Pancreas (tissue), 10 donors: ENCODE data around the gene C1QTNF12. TPM values are rescaled to one million over a fixed set of nuclear protein-coding genes. Genes with fewer than 3 reads are reported as not detected.

Experiments used
- ATAC-seq, 4 donors: fragments of 200-7000 bp; cut with Tn5 transposase; one replicate each; pipeline versions ENCODE4 v1.8.0 to v1.9.1; 2020; ENCODE audit warnings: mild to moderate bottlenecking in 4 of 4, moderate library complexity in 4 of 4
- DNase-seq, 6 donors: peaks; one replicate each; pipeline ENCODE4 v3.0.0-alpha.2; 2020
- FAIRE-seq: peaks from 2 replicates; lab custom pipeline; 2012; peaks lifted over from hg19 to GRCh38; lab: Jason Lieb, UNC
- H3K27ac ChIP-seq, 4 donors: fragments of 200-600 bp; sonication (generic); 1 replicate in 3 of 4; 2 replicates in 1 of 4; pipeline versions ENCODE4 v1.5.0 to v1.8.0; 2020
- H3K27me3 ChIP-seq, 4 donors: fragments of 200-600 bp; one replicate each; pipeline ENCODE4 v1.8.0; 2021
- H3K36me3 ChIP-seq, 3 donors: fragments of 200-600 bp; sonication (generic) in 1 of 3; one replicate each; pipeline versions ENCODE4 v1.5.0 to v1.8.0; 2020 to 2021
- H3K4me1 ChIP-seq, 3 donors: fragments of 200-600 bp; one replicate each; pipeline ENCODE4 v1.8.0; 2021
- H3K4me3 ChIP-seq, 4 donors: fragments of 200-600 bp; sonication (generic) in 2 of 4; one replicate each; pipeline versions ENCODE4 v1.5.0 to v1.8.0; 2020 to 2021
- H3K9me3 ChIP-seq, 4 donors: fragments of 200-600 bp; one replicate each; pipeline ENCODE4 v1.8.0; 2021
- CTCF ChIP-seq, 4 donors: fragments of 200-600 bp; sonication (generic) in 3 of 4; IDR thresholded peaks; one replicate each; pipeline versions ENCODE4 v1.5.0 to v1.8.0; 2021; ENCODE audit warnings: antibody characterized with exemption in 4 of 4
- WGBS, 2 donors: extraction: QIAGEN DNeasy Blood & Tissue Kit; methylation state at CpG; one replicate each; pipeline ENCODE4 v1.1.7; 2013; 5-methylcytosine and 5-hydroxymethylcytosine counted together
- intact Hi-C, 3 donors: fragments of 100-400 bp; cut with DNase I; formaldehyde crosslinking; loops; one replicate each; pipeline versions ENCODE4 v1.11.1 to v1.14.2; 2022
- polyA plus RNA-seq, 2 donors: library from polyadenylated mRNA; stranded (reverse); fragments of 200-250 nt; gene quantifications; one replicate each; pipeline ENCODE4 v1.2.3, GENCODE V29; 2013
- total RNA-seq, 6 donors: library from RNA; stranded (reverse); fragmentation: NEBNext Ultra II Directional in 4 of 6; extraction: Animal tissue kit (Norgen Biotek cat#: 25700) in 4 of 6; gene quantifications; one replicate each; pipeline versions ENCODE4 v1.2.1 to v1.2.4, GENCODE V29; 2021 to 2023
- donor health status: healthy with polysubstance abuse.
- donor health status: DM: no; HTN: no; CAD: no; lungs with moderate emphysema.
- donor health status: DM: no; HTN: no; CAD: no.
- donor health status: control.
- donor health status: control.
- donor health status: Bipolar disorder and iron deficiency.
- donor health status: DM: yes; HTN: yes; CAD: no.
- donor health status: DM: no; HTN: no; CAD: no.
- donor health status: DM: no; HTN: no; CAD: no.
- donor health status: DM: yes; HTN: yes; CAD: no.

C1QTNF12 gene
- total and polyA plus RNA-seq, 8 donors: 0.43 to 4.8 (median 1.0) TPM

- DNase-seq: peak in 3 of 6 donors; percentile 27 to 70 (median 56)
- TF ChIP-seq CTCF (IDR thresholded peaks at IDR 0.05): no peak
- intact Hi-C loops: no loop called here
These were observed 43.5 kb downstream of the C1QTNF12 start for GRCh38 chr1:1202831-1203560.

GRCh38 chr1:1200876-1201810, 45.4 kb downstream of the C1QTNF12 start:
- FAIRE-seq: no peak
- peak in 3 of 6 donors; percentile 51 to 78 (median 76) for DNase-seq
- no peaks in the 10 kb centered on the region for H3K9me3 ChIP-seq

More at GRCh38 chr1:1202831-1203560, 43.5 kb downstream of the C1QTNF12 start:
- Histone ChIP-seq H3K27me3 (no peaks in the 10 kb centered on the region), H3K27ac (no peak overlapping the region), H3K4me3 (no peak overlapping the region), H3K4me1 (no peaks in the 10 kb centered on the region), H3K9me3 (no peaks in the 10 kb centered on the region), H3K36me3 (no peaks in the 10 kb centered on the region)
- ATAC-seq: no peak
- WGBS, 2 donors: 54 to 78% methylated on average over 19 to 27 of the region's 27 CpGs
- no peak for FAIRE-seq

GRCh38 chr1:1199961-1200875, 46.3 kb downstream of the C1QTNF12 start:
- no peak for FAIRE-seq
- peak in 1 of 4 donors; percentile 3 for ATAC-seq
- no peak for TF ChIP-seq CTCF (IDR thresholded peaks at IDR 0.05)
- H3K27me3 ChIP-seq: no peaks in the 10 kb centered on the region
- no peaks in the 10 kb centered on the region for H3K4me1 ChIP-seq
- no peaks in the 10 kb centered on the region for H3K36me3 ChIP-seq
- intact Hi-C loops: no loop called here
- peak in 3 of 6 donors; percentile 31 to 61 (median 54) for DNase-seq
- H3K9me3 ChIP-seq: no peaks in the 10 kb centered on the region
- H3K27ac ChIP-seq: no peak overlapping the region
- no peak overlapping the region for H3K4me3 ChIP-seq
- 76 to 80% methylated on average over 31 of the region's 31 CpGs for WGBS, 2 donors

More at GRCh38 chr1:1200876-1201810, 45.4 kb downstream of the C1QTNF12 start:
- peak; percentile 47 to 81 (median 62) for ATAC-seq
- Histone ChIP-seq H3K27me3 (no peaks in the 10 kb centered on the region), H3K27ac (no peak overlapping the region), H3K4me3 (peak overlapping the region; percentile 28 to 42 (median 33)), H3K36me3 (no peaks in the 10 kb centered on the region), H3K4me1 (no peaks in the 10 kb centered on the region)
- intact Hi-C loops: no loop called here
- WGBS, 2 donors: 3 to 9% methylated on average over 15 to 109 of the region's 109 CpGs
- TF ChIP-seq CTCF (IDR thresholded peaks at IDR 0.05): no peak

- DNase-seq (peak in 3 of 6 donors; percentile 16 to 73 (median 52)), FAIRE-seq (no peak), ATAC-seq (no peak)
- Histone ChIP-seq H3K4me3 (no peak overlapping the region), H3K27ac (no peak overlapping the region), H3K36me3 (no peaks in the 10 kb centered on the region), H3K27me3 (no peaks in the 10 kb centered on the region), H3K9me3 (no peaks in the 10 kb centered on the region), H3K4me1 (no peaks in the 10 kb centered on the region)
- intact Hi-C loops: no loop called here
- no peak for TF ChIP-seq CTCF (IDR thresholded peaks at IDR 0.05)
- WGBS, 2 donors: 81 to 82% methylated on average over 22 of the region's 22 CpGs
These were observed 47.2 kb downstream of the C1QTNF12 start for GRCh38 chr1:1199141-1199960.
